VCaP (cell line): ENCODE data around the gene CASD1.

Experiments
- H3K27ac ChIP-seq: fragments of 450-650 bp; 2 replicates; pipeline ENCODE4 v1.5.1; 2017
- CTCF ChIP-seq: fragments of 450-650 bp; conservative IDR thresholded peaks from 2 replicates; pipeline ENCODE4 v1.5.1; 2017; ENCODE audit warnings: mild to moderate bottlenecking, moderate library complexity

Gene CASD1

GRCh38 chr7:94532676-94533075, 23.1 kb downstream of the CASD1 start:
- no peak for TF ChIP-seq CTCF
- H3K27ac ChIP-seq, result no peak overlapping the region

GRCh38 chr7:94540428-94540827, 30.8 kb downstream of the CASD1 start:
- H3K27ac ChIP-seq, result no peak overlapping the region
- TF ChIP-seq CTCF, result no peak

DNA sequence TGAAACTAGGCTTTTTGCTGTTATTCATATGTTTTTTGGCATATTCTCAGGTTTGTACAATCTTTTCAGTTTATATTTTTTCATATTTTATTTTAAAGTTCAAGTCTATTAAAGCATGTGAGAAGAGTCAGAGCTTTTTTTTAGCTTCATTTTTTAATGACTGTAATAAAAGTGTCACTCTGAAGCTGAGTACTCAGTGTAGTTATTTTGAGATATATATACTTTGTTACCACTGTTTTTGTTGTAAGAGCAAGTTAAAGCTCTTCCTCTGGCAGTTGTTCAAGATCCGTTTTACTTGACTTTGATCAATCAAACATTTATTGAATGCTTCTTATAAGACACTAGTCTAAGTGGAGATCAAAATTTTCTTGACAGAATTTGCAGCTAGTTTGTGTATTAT, 37.5 kb downstream of the CASD1 start:
- no peak for TF ChIP-seq CTCF
- no peak overlapping the region for H3K27ac ChIP-seq

DNA sequence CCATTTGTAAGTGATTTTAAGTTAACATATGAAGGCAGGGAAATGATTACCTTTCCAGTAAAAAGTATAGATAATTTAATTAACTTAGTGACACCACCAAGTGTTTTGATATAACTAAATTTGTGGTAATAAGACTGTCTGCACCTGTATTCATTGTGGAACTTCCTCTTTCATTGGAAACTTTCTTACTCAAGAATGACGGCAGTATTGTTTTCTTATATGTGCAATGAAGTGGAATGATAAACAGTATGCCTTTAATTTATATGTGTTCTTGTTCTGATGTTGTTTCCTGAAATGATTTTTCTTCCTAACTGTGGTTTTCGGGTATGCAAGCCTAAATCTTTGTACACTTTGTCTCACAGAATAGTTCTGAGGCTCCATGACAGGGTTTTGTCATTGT, 46.4 kb downstream of the CASD1 start:
- TF ChIP-seq CTCF, result no peak
- H3K27ac ChIP-seq, result no peak overlapping the region

- H3K27ac ChIP-seq, result no peak overlapping the region
- TF ChIP-seq CTCF, result no peak
These were observed 47.6 kb downstream of the CASD1 start for GRCh38 chr7:94557215-94557614.

DNA sequence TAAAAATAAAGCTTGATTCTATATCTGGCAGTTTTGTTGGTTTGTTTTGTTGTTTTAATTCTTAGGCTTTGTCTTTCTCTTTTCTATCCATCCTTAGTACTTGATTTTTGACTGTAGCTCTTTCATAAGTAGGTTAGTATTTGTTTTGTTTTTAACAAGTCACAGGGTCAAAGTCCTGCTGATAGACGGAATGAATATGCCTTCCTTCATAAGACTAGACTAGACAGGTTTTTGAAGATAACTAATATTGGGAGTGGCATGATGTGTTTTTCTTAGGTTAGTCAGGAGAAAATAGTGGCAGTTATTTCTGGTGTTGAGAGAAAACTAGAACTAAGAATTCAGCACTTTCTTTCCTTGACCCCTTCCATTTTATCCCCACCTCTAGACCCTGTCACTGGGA, 50.4 kb downstream of the CASD1 start:
- no peak for TF ChIP-seq CTCF
- H3K27ac ChIP-seq, result no peak overlapping the region

GRCh38 chr7:94561841-94562514, 52.4 kb downstream of the CASD1 start:
- H3K27ac ChIP-seq, result no peak overlapping the region
- TF ChIP-seq CTCF, result no peak
